IMR-90 (cell line): Measurements from ENCODE around the gene CRY2. TPM values are rescaled to one million over a fixed set of nuclear protein-coding genes. Genes with fewer than 3 reads are reported as not detected.

Source experiments
- ATAC-seq: fragments of 200-7000 bp; cut with Tn5 transposase; 2 replicates; pipeline ENCODE4 v1.9.1; 2020; ENCODE audit warnings: low read depth, mild to moderate bottlenecking, moderate library complexity
- BruUV-seq: library from RNA; stranded (reverse); fragments of 400-500 nt; replicated peaks from 2 replicates; lab custom pipeline; 2021; lab: Mats Ljungman, UMichigan
- CTCF ChIA-PET: fragments of 300-600 bp; formaldehyde crosslinking; extraction: SDS; loops from one replicate; lab custom pipeline; 2021; ENCODE audit warnings: antibody characterized with exemption; lab: Yijun Ruan, JAX
- POLR2A ChIA-PET: fragments of 300-600 bp; sonication (Branson Sonifier 250); formaldehyde crosslinking; loops from one replicate; lab custom pipeline; 2022; ENCODE audit warnings: antibody characterized with exemption; ENCODE audit not compliant: unreplicated experiment; lab: Charles Lee
- DNase-seq: peaks from one replicate; pipeline ENCODE4 v3.0.0; 2013
- H2AFZ ChIP-seq: replicated peaks from 2 replicates; pipeline ENCODE3; 2013; ENCODE audit warnings: low read length, mild to moderate bottlenecking; ENCODE audit not compliant: poor library complexity
- H2AK5ac ChIP-seq: 2 replicates; pipeline ENCODE4 v1.6.1; 2013; ENCODE audit warnings: low read depth, low read length, inconsistent platforms
- H2AK9ac ChIP-seq: replicated peaks from 2 replicates; pipeline ENCODE3; 2013; ENCODE audit warnings: mild to moderate bottlenecking, low read depth, low read length, moderate library complexity; ENCODE audit not compliant: poor library complexity
- H2BK120ac ChIP-seq: 2 replicates; pipeline ENCODE4 v1.6.1; 2013; ENCODE audit warnings: low read depth, low read length, inconsistent platforms
- H2BK15ac ChIP-seq: 3 replicates; pipeline ENCODE4 v1.6.1; 2013; ENCODE audit warnings: low read depth, low read length, inconsistent platforms
- H2BK20ac ChIP-seq: 2 replicates; pipeline ENCODE4 v1.6.1; 2013; ENCODE audit warnings: low read depth, mild to moderate bottlenecking, inconsistent platforms, low read length, moderate library complexity
- H2BK5ac ChIP-seq: 2 replicates; pipeline ENCODE4 v1.6.1; 2013; ENCODE audit warnings: mild to moderate bottlenecking, low read depth, low read length, inconsistent platforms; ENCODE audit not compliant: poor library complexity, severe bottlenecking
- H3K14ac ChIP-seq: replicated peaks from 2 replicates; pipeline ENCODE4 v1.6.1; 2013; ENCODE audit warnings: low read depth, low read length, inconsistent platforms
- H3K18ac ChIP-seq: 2 replicates; pipeline ENCODE4 v1.6.1; 2013; ENCODE audit warnings: low read depth, low read length, control low read depth
- H3K23ac ChIP-seq: 2 replicates; pipeline ENCODE4 v1.6.1; 2013; ENCODE audit warnings: low read depth, low read length, inconsistent platforms
- H3K27ac ChIP-seq: 2 replicates; pipeline ENCODE4 v1.5.1; 2013; ENCODE audit warnings: mild to moderate bottlenecking, control low read depth, low read length; ENCODE audit not compliant: insufficient read depth
- H3K27me3 ChIP-seq: 2 replicates; pipeline ENCODE4 v1.6.1; 2013; ENCODE audit warnings: low read length; ENCODE audit not compliant: control insufficient read depth, insufficient read depth
- H3K36me3 ChIP-seq: 2 replicates; pipeline ENCODE4 v1.6.1; 2013; ENCODE audit warnings: low read length, mixed read lengths; ENCODE audit not compliant: control insufficient read depth, insufficient read depth
- H3K4ac ChIP-seq: 2 replicates; pipeline ENCODE4 v1.6.1; 2013; ENCODE audit warnings: low read depth, low read length, inconsistent platforms
- H3K4me1 ChIP-seq: 2 replicates; pipeline ENCODE4 v1.6.1; 2013; ENCODE audit warnings: low read length, mixed read lengths; ENCODE audit not compliant: control insufficient read depth, insufficient read depth
- H3K4me2 ChIP-seq: 2 replicates; pipeline ENCODE4 v1.6.1; 2013; ENCODE audit warnings: low read depth, mild to moderate bottlenecking, control low read depth, low read length, moderate library complexity
- H3K4me3 ChIP-seq: 2 replicates; pipeline ENCODE4 v1.5.1; 2013; ENCODE audit warnings: low read depth, mild to moderate bottlenecking, control low read depth, low read length, moderate library complexity; ENCODE audit not compliant: insufficient read depth
- H3K56ac ChIP-seq: 2 replicates; pipeline ENCODE4 v1.6.1; 2013; ENCODE audit warnings: low read length, inconsistent platforms; ENCODE audit not compliant: insufficient read depth; ENCODE audit errors: extremely low read depth
- H3K79me1 ChIP-seq, 2 experiments: 2 replicates each; pipeline ENCODE4 v1.6.1; 2013; ENCODE audit warnings: low read length in 2 of 2, inconsistent platforms in 1 of 2, low read depth in 1 of 2
- H3K9ac ChIP-seq: 2 replicates; pipeline ENCODE4 v1.6.1; 2013; ENCODE audit warnings: low read depth, low read length, control low read depth
- H3K9me1 ChIP-seq: 2 replicates; pipeline ENCODE4 v1.6.1; 2013; ENCODE audit warnings: low read length, inconsistent platforms; ENCODE audit not compliant: insufficient read depth
- H3K9me3 ChIP-seq: 2 replicates; pipeline ENCODE4 v1.6.1; 2013; ENCODE audit warnings: low read length; ENCODE audit not compliant: control insufficient read depth, insufficient read depth
- H4K20me1 ChIP-seq: 2 replicates; pipeline ENCODE4 v1.6.1; 2013; ENCODE audit warnings: low read length, inconsistent platforms; ENCODE audit not compliant: insufficient read depth
- H4K5ac ChIP-seq: 2 replicates; pipeline ENCODE4 v1.6.1; 2013; ENCODE audit warnings: mild to moderate bottlenecking, low read depth, low read length, control low read depth
- H4K8ac ChIP-seq, 2 experiments: 2 replicates each; pipeline ENCODE4 v1.6.1; 2013; ENCODE audit warnings: low read depth in 2 of 2, low read length in 2 of 2, control low read depth in 1 of 2, inconsistent platforms in 1 of 2
- H4K91ac ChIP-seq: 2 replicates; pipeline ENCODE4 v1.6.1; 2013; ENCODE audit warnings: low read depth, low read length, inconsistent platforms; ENCODE audit not compliant: insufficient read depth
- FOS ChIP-seq: fragments of 150-350 bp; IDR thresholded peaks from 2 replicates; pipeline ENCODE4 v1.6.1; 2016; ENCODE audit warnings: low read depth, low read length
- NFE2L2 ChIP-seq: fragments of 150-350 bp; IDR thresholded peaks from 2 replicates; pipeline ENCODE4 v1.6.1; 2016; ENCODE audit warnings: low read depth, mild to moderate bottlenecking, low read length
- WGBS, 2 experiments: methylation state at CpG; one replicate each; pipeline versions ENCODE4 v1.1.5 to v1.1.7; 2013; ENCODE audit warnings: missing lambda C conversion rate in 2 of 2; ENCODE audit not compliant: insufficient read length in 1 of 2; ENCODE audit errors: extremely low coverage in 2 of 2; 5-methylcytosine and 5-hydroxymethylcytosine counted together
- dilution Hi-C: fragments of 300-500 bp; cut with HindIII; formaldehyde crosslinking; loops from one replicate; pipeline ENCODE4 v1.14.3; 2018; ENCODE audit warnings: low sequenced_read_pairs; ENCODE audit not compliant: unreplicated experiment
- in situ Hi-C: fragments of 300-500 bp; cut with MboI; formaldehyde crosslinking; loops from 3 replicates; pipeline ENCODE4 v1.14.3; 2019; ENCODE audit warnings: low sequenced_read_pairs, inconsistent platforms, mixed read lengths
- intact Hi-C: fragments of 100-400 bp; cut with micrococcal nuclease; formaldehyde crosslinking; loops from 2 replicates; pipeline ENCODE4 v1.10.0; 2022
- polyA plus RNA-seq, 3 experiments: library from polyadenylated mRNA; depleted of rRNA; stranded (reverse); fragments of >200 nt; gene quantifications; 2 replicates each; pipeline ENCODE4 v1.2.3, GENCODE V29; 2012; ENCODE audit warnings: low replicate concordance in 1 of 3
- total RNA-seq: library from RNA; depleted of rRNA; stranded (reverse); fragments of >200 nt; gene quantifications from 2 replicates; pipeline ENCODE4 v1.2.3, GENCODE V29; 2012

Gene CRY2
- total and polyA plus RNA-seq, 2 of the 4 experiments (the other 2 are of a cell fraction) = 12.2 to 13.1 TPM

GRCh38 chr11:45852712-45853101 lies 5.4 kb downstream of the CRY2 start:
- no peak overlapping the region for H4K8ac ChIP-seq
- H3K56ac ChIP-seq = no peak overlapping the region
- ChIA-PET CTCF (no interaction called here), POLR2A (no interaction called here)
- no peak overlapping the region for H2BK120ac ChIP-seq
- H3K18ac ChIP-seq = no peak overlapping the region
- H3K27ac ChIP-seq = no peak overlapping the region
- H2AFZ ChIP-seq = no peak overlapping the region
- H3K9me1 ChIP-seq = peaks cover 12% of the 10 kb centered on the region
- H3K27me3 ChIP-seq = no peaks in the 10 kb centered on the region
- no TSS peak for BruUV-seq
- H2BK15ac ChIP-seq = no peak overlapping the region
- no peak overlapping the region for H4K5ac ChIP-seq
- ATAC-seq (no peak), DNase-seq (no peak)
- dilution Hi-C loops (no loop called here), intact Hi-C loops (no loop called here), in situ Hi-C loops (no loop called here)
- no peak overlapping the region for H2AK5ac ChIP-seq
- no peak overlapping the region for H3K4me3 ChIP-seq
- H3K79me1 ChIP-seq = peaks cover 18 to 82% of the 10 kb centered on the region in 2 experiments
- no peak overlapping the region for H3K9ac ChIP-seq
- H4K20me1 ChIP-seq = peaks cover 44% of the 10 kb centered on the region
- no peak overlapping the region for H3K4me2 ChIP-seq
- peaks cover 2% of the 10 kb centered on the region for H3K36me3 ChIP-seq
- H4K91ac ChIP-seq = no peak overlapping the region
- H2BK5ac ChIP-seq = no peak overlapping the region
- no CpG with 5 or more reads among the region's 1 CpG for WGBS, 2 experiments
- peak overlapping the region; percentile 18; the same call in 1 of the 2 replicates for H3K23ac ChIP-seq
- H3K4ac ChIP-seq = no peak overlapping the region
- peaks cover 18% of the 10 kb centered on the region for H3K4me1 ChIP-seq
- TF ChIP-seq FOS (no peak), NFE2L2 (no peak)
- no peak overlapping the region for H3K14ac ChIP-seq
- H2AK9ac ChIP-seq = no peak overlapping the region
- H2BK20ac ChIP-seq = no peak overlapping the region
- no peaks in the 10 kb centered on the region for H3K9me3 ChIP-seq
